BLaER1 treated with 17β-estradiol and CSF1 and Interleukin-3, amounts not matched to agents 10 nM and 100 nM (cell line): ENCODE results near the gene ZBTB8A.
"Not testable (repeated sequence)": the region's sequence is repeated elsewhere in the genome, so short reads cannot be mapped to it uniquely, and the experiment has no call there.

ENCODE experiments used
- H3K27ac ChIP-seq, 11 experiments: shearing (Covaris generic); formaldehyde crosslinking; 2 replicates each; pipeline ENCODE4 v1.8.1; 2022
- H3K27me3 ChIP-seq, 11 experiments: shearing (Covaris generic); formaldehyde crosslinking; 2 replicates each; pipeline ENCODE4 v1.8.1; 2022
- H3K36me3 ChIP-seq, 11 experiments: shearing (Covaris generic); formaldehyde crosslinking; 2 replicates each; pipeline ENCODE4 v1.8.1; 2022
- H3K4me1 ChIP-seq, 10 experiments: shearing (Covaris generic); formaldehyde crosslinking; 2 replicates each; pipeline ENCODE4 v1.8.1; 2022
- H3K4me2 ChIP-seq, 11 experiments: shearing (Covaris generic); formaldehyde crosslinking; 2 replicates each; pipeline ENCODE4 v1.8.1; 2022
- H3K4me3 ChIP-seq, 10 experiments: shearing (Covaris generic); formaldehyde crosslinking; 2 replicates each; pipeline ENCODE4 v1.8.1; 2022
- H3K9ac ChIP-seq, 11 experiments: shearing (Covaris generic); formaldehyde crosslinking; 2 replicates each; pipeline ENCODE4 v1.8.1; 2022
- H3K9me3 ChIP-seq, 11 experiments: shearing (Covaris generic); formaldehyde crosslinking; replicated peaks in 1 of 11; 2 replicates each; pipeline ENCODE4 v1.8.1; 2022
- H4K20me1 ChIP-seq, 11 experiments: shearing (Covaris generic); formaldehyde crosslinking; 2 replicates each; pipeline ENCODE4 v1.8.1; 2022
- Cebpa-rat ChIP-seq, 11 experiments: shearing (Covaris generic); IDR thresholded peaks; 2 replicates each; pipeline ENCODE4 v1.8.1; 2022

Gene ZBTB8A

DNA sequence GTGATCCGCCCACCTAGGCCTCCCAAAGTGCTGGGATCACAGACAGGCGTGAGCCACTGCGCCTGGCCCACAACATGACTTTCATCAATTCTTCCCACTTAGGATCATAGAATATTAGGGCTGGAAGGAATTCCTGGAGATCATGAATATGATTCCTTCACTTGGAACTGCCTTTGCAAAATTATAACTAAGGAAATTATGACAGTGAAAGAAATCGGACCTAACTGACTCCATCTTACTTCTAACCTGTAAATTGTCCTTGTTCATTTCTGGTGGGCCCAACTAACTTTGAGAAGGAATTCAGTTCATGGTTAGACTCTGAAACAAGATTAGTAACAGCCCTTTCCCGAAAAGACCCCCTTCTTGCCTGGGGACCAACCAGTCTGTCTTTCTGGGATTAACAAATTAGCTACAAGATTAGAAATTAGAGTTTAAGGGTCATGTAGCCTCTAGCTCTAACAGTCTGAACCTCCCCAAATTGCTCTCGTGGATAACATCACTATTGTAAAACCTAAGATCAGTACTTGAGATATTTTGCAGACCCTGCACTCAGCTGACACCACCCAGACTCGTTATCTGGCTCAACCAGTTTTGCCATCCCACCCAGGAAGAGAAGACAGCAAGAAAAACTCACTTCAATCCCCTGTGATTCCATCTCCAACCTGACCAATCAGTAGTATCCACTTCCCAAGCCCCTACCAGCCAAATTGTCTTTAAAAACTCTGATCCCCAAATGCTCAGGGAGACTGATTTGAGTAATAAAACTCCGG lies 96.5 kb downstream of the ZBTB8A start:
- no peak overlapping the region for H3K4me2 ChIP-seq
- H3K9ac ChIP-seq: no peak overlapping the region
- no peaks in the 10 kb centered on the region for H3K4me1 ChIP-seq
- H3K36me3 ChIP-seq: peaks cover 23 to 60% (median 43%) of the 10 kb centered on the region in 11 experiments; a peak in 21 of 22 replicates
- H3K9me3 ChIP-seq: no peaks in the 10 kb centered on the region
- no peak overlapping the region for H3K4me3 ChIP-seq
- H4K20me1 ChIP-seq: peaks cover 0 to 55% (median 0%) of the 10 kb centered on the region in 11 experiments; a peak in 5 of 22 replicates
- H3K27ac ChIP-seq: no peak overlapping the region
- H3K27me3 ChIP-seq: no peaks in the 10 kb centered on the region
- no peak for TF ChIP-seq Cebpa-rat (IDR thresholded peaks at IDR 0.05)

DNA sequence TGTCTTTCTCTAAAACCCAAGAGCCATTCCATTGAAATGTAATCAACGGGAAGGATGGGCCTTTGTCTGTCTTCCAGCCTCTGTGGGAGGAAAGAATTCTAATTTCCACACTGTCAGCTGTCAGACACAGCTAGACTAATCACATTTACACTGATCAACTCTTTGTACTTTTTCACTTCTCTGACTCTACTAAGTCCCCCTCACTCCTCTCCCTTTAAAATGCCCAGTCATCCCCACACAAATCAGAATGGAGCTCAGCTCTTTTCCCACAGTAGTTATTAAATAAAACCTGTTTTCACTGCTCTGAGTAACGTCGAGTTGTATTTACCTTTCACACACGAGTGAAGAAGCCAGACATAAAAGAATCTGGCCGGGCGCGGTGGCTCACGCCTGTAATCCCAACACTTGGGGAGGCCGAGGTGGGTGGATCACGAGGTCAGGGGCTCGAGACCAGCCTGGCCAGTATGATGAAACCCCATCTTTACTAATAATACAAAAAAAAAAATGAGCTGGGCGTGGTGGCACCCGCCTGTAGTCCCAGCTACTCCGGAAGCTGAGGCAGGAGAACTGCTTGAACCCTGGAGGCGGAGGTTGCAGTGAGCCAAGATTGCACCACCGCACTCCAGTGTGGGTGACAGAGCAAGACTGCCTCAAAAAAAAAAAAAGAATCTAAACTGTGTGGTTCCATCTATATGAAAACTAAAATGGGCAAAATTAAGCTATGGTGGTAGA lies 97.9 kb downstream of the ZBTB8A start:
- no peaks in the 10 kb centered on the region for H3K4me1 ChIP-seq
- H3K4me2 ChIP-seq: no peak overlapping the region
- no peaks in the 10 kb centered on the region for H3K9me3 ChIP-seq
- TF ChIP-seq Cebpa-rat (IDR thresholded peaks at IDR 0.05): no peak
- H4K20me1 ChIP-seq: peaks cover 0 to 55% (median 0%) of the 10 kb centered on the region in 11 experiments; a peak in 5 of 22 replicates
- H3K27me3 ChIP-seq: no peaks in the 10 kb centered on the region
- no peak overlapping the region for H3K4me3 ChIP-seq
- no peak overlapping the region for H3K27ac ChIP-seq
- H3K36me3 ChIP-seq: peaks cover 16 to 47% (median 32%) of the 10 kb centered on the region in 11 experiments; a peak in 19 of 22 replicates
- H3K9ac ChIP-seq: no peak overlapping the region

DNA sequence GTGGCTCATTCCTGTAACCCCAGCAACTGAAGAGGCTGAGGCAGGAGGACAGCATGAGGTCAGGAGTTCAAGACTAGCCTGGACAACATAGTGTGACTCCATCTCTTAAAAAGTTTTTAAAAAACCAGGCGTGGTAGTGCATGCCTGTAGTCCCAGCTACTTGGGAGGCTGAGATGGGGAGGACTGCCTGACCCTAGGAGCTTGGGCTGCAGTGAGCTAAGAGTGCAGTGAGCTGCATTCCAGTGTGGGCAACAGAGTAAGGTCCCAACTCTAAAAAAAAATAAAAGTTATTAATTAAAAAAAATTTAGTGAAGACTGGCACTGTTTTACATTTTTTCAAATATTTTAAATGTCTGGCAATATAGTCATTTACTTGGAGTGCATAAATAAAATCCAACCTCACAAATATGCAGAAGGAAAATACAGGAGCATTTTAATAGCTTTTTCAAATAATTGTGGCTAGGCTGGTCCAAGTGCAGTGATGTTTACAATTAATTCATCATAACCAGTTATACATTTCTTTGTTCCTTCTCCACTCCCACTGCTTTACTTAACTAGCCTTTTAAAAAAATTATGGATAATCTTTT lies 100.4 kb downstream of the ZBTB8A start:
- no peak for TF ChIP-seq Cebpa-rat (IDR thresholded peaks at IDR 0.05)
- Histone ChIP-seq H3K27ac (no peak overlapping the region), H3K4me2 (no peak overlapping the region), H3K27me3 (no peaks in the 10 kb centered on the region), H3K9ac (no peak overlapping the region), H4K20me1 (peaks cover 0 to 57% (median 0%) of the 10 kb centered on the region in 11 experiments; a peak in 5 of 22 replicates), H3K4me1 (no peaks in the 10 kb centered on the region), H3K9me3 (no peaks in the 10 kb centered on the region), H3K36me3 (peaks cover 0 to 32% (median 12%) of the 10 kb centered on the region in 11 experiments; a peak in 12 of 22 replicates), H3K4me3 (no peak overlapping the region)

DNA sequence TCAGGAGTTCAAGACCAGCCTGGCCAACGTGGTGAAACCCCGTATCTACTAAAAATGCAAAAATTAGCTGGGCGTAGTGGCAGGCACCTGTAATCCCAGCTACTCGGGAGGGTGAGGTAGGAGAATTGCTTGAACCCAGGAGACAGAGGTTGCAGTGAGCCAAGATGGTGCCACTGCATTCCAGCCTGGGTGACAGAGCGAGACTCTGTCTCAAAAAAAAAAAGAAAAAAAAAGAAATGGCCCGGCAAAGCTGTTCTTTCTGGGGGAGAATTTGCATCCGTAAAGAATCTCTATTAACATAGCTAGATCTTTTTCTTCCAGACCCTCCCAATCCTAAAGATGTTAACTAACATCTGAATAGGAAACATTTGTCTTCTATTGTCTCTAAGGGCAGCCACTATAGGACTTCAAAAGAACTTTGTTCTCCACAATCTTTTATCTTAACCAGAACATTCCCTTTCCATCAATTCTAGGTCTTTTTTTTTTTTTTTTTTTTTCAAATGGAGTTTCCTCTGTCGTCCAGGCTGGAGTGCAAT lies 103.1 kb downstream of the ZBTB8A start:
- H3K4me2 ChIP-seq, H3K27me3 ChIP-seq, H3K4me1 ChIP-seq, H3K4me3 ChIP-seq, H3K9ac ChIP-seq, H3K27ac ChIP-seq, H3K9me3 ChIP-seq: not testable (repeated sequence)
- peaks cover 0 to 39% (median 0%) of the 10 kb centered on the region in 11 experiments; a peak in 4 of 22 replicates for H4K20me1 ChIP-seq
- peaks cover 8 to 39% (median 19%) of the 10 kb centered on the region in 11 experiments; a peak in 10 of 22 replicates for H3K36me3 ChIP-seq

DNA sequence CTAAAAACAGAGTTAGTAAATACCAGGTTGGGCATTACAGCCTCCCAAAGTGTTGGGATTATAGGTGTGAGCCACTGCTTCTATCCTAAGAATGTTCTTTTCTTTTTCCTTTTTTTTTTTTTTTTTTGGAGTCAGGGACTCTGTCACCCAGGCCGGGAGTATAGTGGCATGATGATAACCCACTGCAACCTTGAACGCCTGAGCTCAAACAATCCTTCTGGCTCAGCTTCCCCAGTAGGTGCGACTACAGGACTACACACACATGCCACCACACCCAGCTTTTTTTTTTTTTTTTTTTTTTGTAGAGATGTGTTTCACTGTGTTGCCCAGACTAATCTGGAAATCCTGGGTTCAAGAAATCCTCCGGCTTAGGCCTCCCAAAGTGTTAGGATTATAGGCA lies 105.2 kb downstream of the ZBTB8A start:
- no peak for TF ChIP-seq Cebpa-rat (IDR thresholded peaks at IDR 0.05)
- Histone ChIP-seq H3K9me3 (no peaks in the 10 kb centered on the region), H3K36me3 (peaks cover 4 to 23% (median 16%) of the 10 kb centered on the region in 11 experiments; a peak in 8 of 22 replicates), H3K4me3 (no peak overlapping the region), H3K27ac (no peak overlapping the region), H3K4me1 (peaks cover 6 to 22% (median 12%) of the 10 kb centered on the region in 10 experiments; a peak in 15 of 20 replicates), H3K27me3 (no peaks in the 10 kb centered on the region), H4K20me1 (peaks cover 0 to 30% (median 0%) of the 10 kb centered on the region in 11 experiments; a peak in 4 of 22 replicates), H3K4me2 (no peak overlapping the region), H3K9ac (no peak overlapping the region)

DNA sequence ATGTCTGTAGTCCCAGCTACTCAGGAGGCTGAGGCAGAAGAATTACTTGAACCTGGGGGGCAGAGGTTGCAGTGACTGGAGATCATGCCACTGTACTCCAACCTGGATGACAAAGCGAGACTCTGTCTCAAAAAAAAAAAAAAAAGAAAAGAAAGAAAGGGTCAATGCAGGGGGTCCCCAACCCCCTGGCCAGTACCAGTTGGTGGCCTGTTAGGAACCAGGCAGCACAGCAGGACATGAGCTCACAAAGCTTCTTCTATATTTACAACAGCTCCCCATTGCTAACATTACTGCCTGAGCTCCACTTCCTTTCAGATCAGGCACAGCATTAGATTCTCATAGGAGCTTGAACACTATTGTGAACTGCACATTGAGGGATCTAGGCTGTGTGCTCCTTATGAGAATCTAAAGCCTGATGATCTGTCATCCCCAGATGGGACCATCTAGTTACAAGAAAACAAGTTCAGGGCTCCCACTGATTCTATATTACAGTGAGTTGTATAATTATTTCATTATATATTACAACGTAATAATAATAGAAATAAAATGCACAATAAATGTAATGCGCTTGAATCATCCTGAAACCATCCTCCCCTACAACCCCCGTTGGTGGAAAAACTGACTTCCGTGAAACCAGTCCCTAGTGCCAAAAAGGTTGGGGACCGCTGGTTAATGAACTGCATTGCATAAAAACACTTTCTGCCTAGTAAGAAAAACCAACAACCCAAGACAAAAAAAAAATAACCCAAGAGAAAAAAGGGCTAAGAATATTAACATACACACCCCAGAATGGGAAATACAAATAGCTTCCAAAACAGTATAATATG lies 108.3 kb downstream of the ZBTB8A start:
- no peak for TF ChIP-seq Cebpa-rat (IDR thresholded peaks at IDR 0.05)
- no peak overlapping the region for H3K27ac ChIP-seq
- no peaks in the 10 kb centered on the region for H3K9me3 ChIP-seq
- H4K20me1 ChIP-seq: peaks cover 0 to 21% (median 2%) of the 10 kb centered on the region in 11 experiments; a peak in 9 of 22 replicates
- peaks cover 13 to 30% (median 20%) of the 10 kb centered on the region in 10 experiments for H3K4me1 ChIP-seq
- H3K9ac ChIP-seq: no peak overlapping the region
- no peaks in the 10 kb centered on the region for H3K27me3 ChIP-seq
- H3K4me2 ChIP-seq: peak overlapping the region in 2 of 11 experiments; percentile 92 to 95; a peak in 1 of 22 replicates
- peaks cover 12 to 28% (median 20%) of the 10 kb centered on the region in 11 experiments for H3K36me3 ChIP-seq
- no peak overlapping the region for H3K4me3 ChIP-seq

DNA sequence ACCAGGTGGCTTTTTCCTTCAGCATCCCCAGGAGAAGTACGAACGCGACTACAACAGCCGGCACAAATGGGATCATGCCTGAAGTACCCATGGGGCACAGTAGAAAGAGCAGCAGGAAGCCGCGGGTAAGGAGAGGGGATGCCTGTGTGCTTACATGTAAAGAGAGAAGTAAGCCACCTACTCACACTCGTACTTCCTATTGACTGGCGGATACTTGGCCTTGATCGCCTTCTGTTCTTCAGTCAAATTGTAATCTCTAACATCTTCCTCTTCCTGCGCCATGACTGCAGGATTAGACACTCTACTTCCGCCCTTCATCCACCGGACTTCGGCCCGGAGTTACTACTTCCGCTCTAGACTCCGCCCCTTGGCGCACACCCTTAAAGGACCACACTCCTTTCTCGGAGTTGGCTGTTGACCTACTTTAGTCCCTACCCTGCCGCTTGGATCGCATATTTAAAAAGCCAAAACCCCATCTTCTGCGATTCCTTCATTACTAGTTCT lies 111.1 kb downstream of the ZBTB8A start, which contains the start of gene ZBTB8OS:
ZBTB8OS (minus strand) TSS at position 303 of the 504 bp plus-strand sequence; CDS start at position 282, 21 bp downstream.
- Histone ChIP-seq H3K9me3 (no peaks in the 10 kb centered on the region), H3K4me1 (peaks cover 39 to 58% (median 48%) of the 10 kb centered on the region in 10 experiments)

More for the DNA sequence above, 111.1 kb downstream of the ZBTB8A start, which contains the start of gene ZBTB8OS:
- H3K4me2 ChIP-seq: peak within 1 kb of the TSS; percentile 88 to 99 (median 94)
- H3K27me3 ChIP-seq: no peaks in the 10 kb centered on the region
- TF ChIP-seq Cebpa-rat (IDR thresholded peaks at IDR 0.05): no peak
- peak within 1 kb of the TSS; percentile 94 to 100 (median 98) for H3K9ac ChIP-seq
- peaks cover 17 to 31% (median 27%) of the 10 kb centered on the region in 11 experiments; a peak in 20 of 22 replicates for H4K20me1 ChIP-seq
- peaks cover 38 to 52% (median 45%) of the 10 kb centered on the region in 11 experiments for H3K36me3 ChIP-seq
- H3K4me3 ChIP-seq: peak within 1 kb of the TSS; percentile 64 to 85 (median 80)
- peak within 1 kb of the TSS; percentile 93 to 100 (median 99) for H3K27ac ChIP-seq
